Measurements from ENCODE around the gene MTRF1L. TPM values are rescaled to one million over a fixed set of nuclear protein-coding genes. Genes with fewer than 3 reads are reported as not detected.

Gene MTRF1L
- total RNA-seq, 1 experiment from 2014 or later = 26.5 TPM

DNA sequence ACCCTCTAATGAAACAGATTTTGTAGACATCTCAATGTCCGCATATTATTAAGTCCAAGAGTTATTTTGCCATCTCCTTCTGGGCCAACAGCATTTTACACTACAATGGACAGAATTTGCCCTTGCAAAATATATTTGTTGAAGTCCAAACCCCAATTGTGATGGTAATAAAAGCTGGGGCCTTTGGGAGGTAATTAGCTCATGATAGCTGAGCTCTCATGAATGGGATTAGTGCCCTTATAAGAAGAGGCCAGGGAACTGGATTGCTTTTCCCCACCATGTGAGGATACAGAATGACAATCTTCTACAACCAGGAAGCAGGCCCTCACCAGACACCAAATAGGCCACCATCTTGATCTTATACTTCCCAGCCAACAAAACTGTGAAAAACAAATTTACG, 44.9 kb upstream of the MTRF1L start:
- H3K79me1 ChIP-seq (ENCODE audit: insufficient read depth, low read depth, low read length, poor library complexity, severe bottlenecking) = no peaks in the 10 kb centered on the region
- no peak overlapping the region for H2AFZ ChIP-seq (ENCODE audit: low read length)
- Mint-ChIP-seq H3K9me3 (peaks cover 5 to 8% of the 10 kb centered on the region in 2 experiments; a peak in 4 of 5 replicates), H3K27me3 (ENCODE audit: low read depth) (no peaks in the 10 kb centered on the region), H3K27ac (no peak overlapping the region; a peak in 1 of 7 replicates), H3K36me3 (ENCODE audit: insufficient read depth in 1 of 3, low read depth in 3 of 3) (peaks cover 5 to 27% (median 14%) of the 10 kb centered on the region in 3 experiments; a peak in 5 of 7 replicates), H3K4me1 (peaks cover 22 to 30% of the 10 kb centered on the region in 2 experiments), H3K4me3 (no peak overlapping the region)
- no peaks in the 10 kb centered on the region for H4K20me1 ChIP-seq (ENCODE audit: control insufficient read depth, insufficient read depth, insufficient read length)
- no peaks in the 10 kb centered on the region for H3K4me1 ChIP-seq (ENCODE audit: insufficient read depth, low read length)
- no peak overlapping the region for H3K4me2 ChIP-seq (ENCODE audit: insufficient read depth, insufficient read length, low read length)
- WGBS (ENCODE audit: extremely low coverage, insufficient read length, low lambda C conversion rate) = no CpG with 5 or more reads among the region's 2 CpGs
- no peak overlapping the region for H2BK15ac ChIP-seq (ENCODE audit: low read depth, low read length)
- H4K91ac ChIP-seq (ENCODE audit: insufficient read length, low read depth, low read length) = no peak overlapping the region
- H3K27ac ChIP-seq (ENCODE audit: insufficient read length, low read depth, low read length) = no peak overlapping the region
- no peak overlapping the region for H2BK120ac ChIP-seq (ENCODE audit: low read depth, low read length, poor library complexity, severe bottlenecking)
- H3K23ac ChIP-seq (ENCODE audit: insufficient read length, low read depth, low read length) = no peak overlapping the region
- no peak overlapping the region for H2BK5ac ChIP-seq (ENCODE audit: insufficient read length, low read length)
- no peak for DNase-seq
- no peak for TF ChIP-seq CTCF (conservative IDR thresholded peaks at IDR 0.05)
- no peaks in the 10 kb centered on the region for H3K79me2 ChIP-seq (ENCODE audit: insufficient read depth, low read length)
- H3K4ac ChIP-seq (ENCODE audit: low read depth, low read length) = no peak overlapping the region
- no peak overlapping the region for H2BK12ac ChIP-seq (ENCODE audit: insufficient read length, low read depth, low read length)
- H3K9ac ChIP-seq (ENCODE audit: extremely low read depth, insufficient read length, low read length) = no peak overlapping the region
- H2AK5ac ChIP-seq (ENCODE audit: insufficient read length, low read length) = no peak overlapping the region
- no peak overlapping the region for H2BK20ac ChIP-seq (ENCODE audit: low read depth, low read length, poor library complexity, severe bottlenecking)
- no peak overlapping the region for H4K5ac ChIP-seq (ENCODE audit: insufficient read length, low read depth, low read length)
- H3K27me3 ChIP-seq (ENCODE audit: insufficient read depth, low read length) = no peaks in the 10 kb centered on the region
- H3T11ph ChIP-seq (ENCODE audit: low read length) = no peak overlapping the region
- H3K23me2 ChIP-seq (ENCODE audit: insufficient read length, low read depth, low read length, poor library complexity, severe bottlenecking) = no peaks in the 10 kb centered on the region
- no peak overlapping the region for H3K14ac ChIP-seq (ENCODE audit: insufficient read depth, low read length)
- no peak overlapping the region for H3K18ac ChIP-seq (ENCODE audit: insufficient read length, low read depth, low read length)
- no peak overlapping the region for H3K56ac ChIP-seq (ENCODE audit: insufficient read length, low read depth, low read length)
- H3K9me3 ChIP-seq (ENCODE audit: control insufficient read depth, low read depth, low read length) = no peaks in the 10 kb centered on the region
- no peak overlapping the region for H4K8ac ChIP-seq (replicated peaks; ENCODE audit: insufficient read length, low read depth, low read length)

Data from H9 (cell line).